GM21825 (cell line): ENCODE data around the gene PHLDB1.
"Not testable (repeated sequence)": the region's sequence is repeated elsewhere in the genome, so short reads cannot be mapped to it uniquely, and the experiment has no call there.

Experiments
- ATAC-seq: cut with Tn5 transposase; IDR thresholded peaks from one replicate; pipeline ENCODE4 v1.9.1; 2021; ENCODE audit warnings: mild to moderate bottlenecking, moderate library complexity; ENCODE audit not compliant: unreplicated experiment

PHLDB1 gene

GRCh38 chr11:118657709-118658428 lies 50.5 kb downstream of the PHLDB1 start:
- ATAC-seq = no peak

GRCh38 chr11:118658429-118659313 lies 51.3 kb downstream of the PHLDB1 start:
- no peak for ATAC-seq

GRCh38 chr11:118659314-118659952 lies 52.0 kb downstream of the PHLDB1 start:
- peak; percentile 74 for ATAC-seq

DNA sequence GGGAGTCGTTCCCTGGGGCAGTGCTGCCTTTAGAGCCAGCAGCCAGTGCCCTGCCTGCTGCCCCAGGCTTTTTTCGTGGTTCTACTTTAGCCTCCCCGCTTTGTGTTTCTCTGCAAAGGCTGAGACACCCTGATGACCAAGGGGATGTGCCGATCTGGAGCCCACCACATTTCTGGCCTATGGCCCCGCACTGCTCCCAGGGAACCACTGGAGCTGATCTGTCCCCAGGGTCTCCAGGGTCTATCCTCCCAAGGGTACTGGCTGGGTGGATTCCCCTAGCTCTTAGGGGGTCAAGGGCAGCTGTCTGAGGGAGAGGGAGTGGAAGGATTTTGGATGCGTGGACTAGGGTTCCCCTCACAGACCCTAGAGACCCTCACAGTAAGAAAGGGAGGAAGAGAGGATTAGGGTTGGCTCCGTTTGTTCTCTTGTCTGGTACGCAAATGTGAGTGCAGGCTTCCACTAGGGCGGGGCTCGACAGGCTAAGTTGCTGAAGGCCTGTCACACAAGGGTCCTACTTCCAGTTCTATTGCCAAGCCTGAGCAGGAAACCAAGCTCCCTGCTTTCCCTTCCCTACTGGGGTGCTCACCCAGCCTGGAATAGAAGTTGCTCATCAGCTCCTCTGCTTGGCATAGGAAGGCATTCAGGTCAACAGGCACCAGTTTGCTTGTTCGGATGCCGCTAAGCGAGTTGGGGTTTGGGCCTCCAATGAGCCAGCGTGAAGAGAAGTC lies 52.7 kb downstream of the PHLDB1 start:
- no peak for ATAC-seq

GRCh38 chr11:118660681-118661424 lies 53.4 kb downstream of the PHLDB1 start:
- ATAC-seq = no peak

DNA sequence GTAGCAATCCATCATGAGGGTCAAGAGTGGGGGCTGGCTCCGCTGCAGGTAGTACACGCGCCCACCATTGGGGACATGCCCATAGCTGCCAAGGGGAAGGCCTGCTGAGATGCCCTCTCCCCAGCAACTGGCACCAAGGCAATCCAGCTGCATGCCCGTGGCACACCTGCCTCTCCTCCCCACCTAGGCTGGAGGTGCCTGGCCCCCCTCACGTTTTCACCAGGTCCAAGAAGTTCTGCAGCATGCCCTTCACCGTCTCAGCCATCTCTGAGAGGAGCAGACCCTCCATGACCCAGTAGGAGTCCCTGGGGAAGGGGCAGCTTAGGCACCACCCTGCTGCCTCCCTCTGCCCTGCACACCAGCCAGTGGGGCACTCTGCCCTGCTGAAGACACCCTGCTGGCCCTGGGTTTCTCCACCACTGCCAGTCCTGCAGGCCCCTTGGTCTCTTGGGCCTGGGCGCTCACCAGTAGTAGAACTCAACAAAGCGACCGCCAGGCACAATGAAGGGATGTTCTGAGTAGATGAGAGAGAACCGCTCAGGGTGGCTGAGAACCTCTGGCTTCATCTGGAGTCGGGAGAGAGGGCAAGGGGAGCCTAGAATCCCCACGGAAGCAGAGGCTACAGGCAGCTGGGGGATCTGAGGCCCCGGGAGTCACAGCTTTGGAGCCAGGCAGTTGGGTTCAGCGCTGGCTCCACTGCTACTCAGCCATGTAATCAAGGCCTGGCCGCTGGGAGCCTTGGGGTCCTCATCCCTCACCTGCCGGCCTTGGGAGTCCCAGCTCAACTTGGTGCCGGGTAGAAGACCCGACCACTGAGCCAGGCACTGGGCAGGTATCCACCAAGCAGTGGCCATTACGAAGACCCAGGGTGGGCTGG lies 54.2 kb downstream of the PHLDB1 start:
- no peak for ATAC-seq

GRCh38 chr11:118662401-118663271 lies 55.2 kb downstream of the PHLDB1 start:
- ATAC-seq = no peak

DNA sequence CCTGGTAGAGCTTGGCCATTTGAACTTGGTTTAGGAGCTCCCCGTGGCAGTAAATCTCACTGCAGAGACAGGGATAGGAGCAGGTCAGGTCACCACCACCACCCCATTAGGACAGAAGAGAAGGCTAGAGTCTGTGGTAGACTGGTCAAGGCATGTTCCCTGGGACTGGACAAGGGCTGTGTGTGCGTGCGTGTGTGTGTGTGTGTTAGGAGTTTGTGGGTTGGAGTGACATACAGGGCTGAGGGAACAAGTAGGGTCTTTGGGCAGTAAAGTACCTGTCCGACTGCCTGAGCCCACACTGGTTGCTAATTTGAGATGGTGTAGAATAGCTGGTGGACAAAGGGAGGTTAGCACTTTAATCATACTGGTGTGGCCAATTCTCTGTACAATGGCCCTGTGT lies 56.0 kb downstream of the PHLDB1 start:
- no peak for ATAC-seq

- ATAC-seq = no peak
Measured at GRCh38 chr11:118663902-118664301, 56.5 kb downstream of the PHLDB1 start.

DNA sequence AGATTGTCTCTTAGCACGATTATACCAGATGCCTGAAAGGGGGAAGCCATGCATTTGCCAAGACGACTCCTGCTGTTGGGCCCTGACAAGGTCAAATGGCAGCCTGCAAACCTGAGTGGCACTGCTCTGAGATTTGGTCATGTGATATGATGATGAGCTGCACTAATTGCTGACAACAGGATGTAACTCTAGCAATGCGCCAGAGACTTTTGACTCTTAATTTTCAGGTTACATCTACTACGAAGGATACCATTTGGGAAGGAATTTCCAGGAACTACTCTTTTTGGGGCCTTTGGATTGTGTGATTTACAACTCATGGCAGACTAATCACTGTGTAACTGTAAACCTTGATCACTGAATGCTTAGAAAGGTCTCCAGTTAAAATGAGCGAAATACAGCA lies 59.0 kb downstream of the PHLDB1 start:
- ATAC-seq = no peak

- no peak for ATAC-seq
Measured at GRCh38 chr11:118670063-118670462, 62.6 kb downstream of the PHLDB1 start.

GRCh38 chr11:118671254-118671653 lies 63.8 kb downstream of the PHLDB1 start:
- ATAC-seq = no peak

- no peak for ATAC-seq
Measured at GRCh38 chr11:118672846-118673245, 65.4 kb downstream of the PHLDB1 start.

- no peak for ATAC-seq
Measured at GRCh38 chr11:118673361-118674081, 66.1 kb downstream of the PHLDB1 start.

- no peak for ATAC-seq
Measured at GRCh38 chr11:118674082-118674435, 66.6 kb downstream of the PHLDB1 start.

DNA sequence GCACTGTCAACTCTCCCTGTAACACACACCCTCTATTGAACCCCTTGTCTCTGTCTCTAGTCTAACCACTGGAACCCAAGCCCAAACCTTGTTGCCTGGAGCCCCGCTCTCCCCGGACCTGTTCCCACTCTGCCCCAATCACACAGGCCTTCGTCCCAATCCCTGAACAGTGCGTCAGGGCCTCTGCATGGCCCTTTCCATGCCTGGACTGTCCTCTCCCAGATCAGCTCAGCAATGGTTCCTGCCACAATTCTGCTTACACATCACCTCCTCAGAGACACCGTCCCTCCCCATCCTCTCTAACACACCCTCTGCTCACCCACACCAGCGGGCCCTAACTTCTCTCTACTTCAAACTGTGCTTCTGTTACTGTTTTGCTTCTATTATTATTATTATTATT lies 70.6 kb downstream of the PHLDB1 start:
- ATAC-seq = no peak

DNA sequence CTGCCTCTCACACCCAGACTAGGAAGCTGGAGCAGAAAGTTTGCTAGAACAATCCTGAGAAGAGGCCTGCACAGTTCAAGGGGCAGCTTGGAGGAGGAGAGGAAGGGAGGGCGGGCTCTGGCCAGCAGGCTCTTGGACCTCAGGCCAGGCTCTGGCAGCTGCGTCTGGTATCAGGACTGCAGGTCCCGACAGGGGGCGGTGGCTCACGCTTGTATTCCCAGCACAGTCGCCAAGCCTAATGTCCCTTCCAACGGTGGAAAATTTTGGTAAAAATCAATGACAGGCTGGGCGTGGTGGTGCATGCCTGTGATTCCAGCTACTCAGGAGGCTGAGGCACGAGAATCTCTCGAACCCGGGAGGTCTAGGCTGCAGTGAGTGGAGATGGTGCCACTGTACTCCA lies 71.5 kb downstream of the PHLDB1 start:
- not testable (repeated sequence) for ATAC-seq

DNA sequence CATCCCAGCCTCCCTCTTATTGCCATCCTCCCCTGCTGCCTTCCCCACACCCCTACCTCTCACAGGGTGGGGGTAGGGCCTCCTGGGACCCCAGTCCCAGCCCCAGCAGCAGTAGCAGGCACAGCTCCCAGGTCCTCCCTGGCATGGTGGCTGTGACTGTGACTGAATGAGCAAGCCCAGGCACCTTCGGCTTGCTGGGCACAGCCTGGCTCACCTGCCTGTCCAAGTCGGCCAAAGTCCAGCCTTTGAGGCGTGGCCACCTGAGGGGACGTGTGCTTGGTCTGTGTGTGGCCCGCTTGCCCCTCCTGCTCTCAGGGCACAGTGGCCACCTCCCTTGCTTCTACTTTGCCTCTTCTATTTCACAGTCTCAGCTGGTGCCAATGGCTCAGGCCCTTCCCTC lies 72.1 kb downstream of the PHLDB1 start, which contains the start of gene TREH:
TREH (minus strand) TSS at position 168 of the 400 bp plus-strand sequence; CDS start at position 145, 23 bp downstream.
- no peak for ATAC-seq
